PC-9 (cell line): ENCODE results near the gene TAF3.

Experiments
- CTCF ChIP-seq: fragments of 200-600 bp; sonication (generic); conservative IDR thresholded peaks from 2 replicates; pipeline ENCODE4 v1.6.1; 2017; ENCODE audit warnings: mixed run types, antibody characterized with exemption, mild to moderate bottlenecking, moderate library complexity
- EZH2 ChIP-seq: fragments of 200-600 bp; sonication (generic); IDR thresholded peaks from 2 replicates; pipeline ENCODE4 v1.8.0; 2017; ENCODE audit warnings: antibody characterized with exemption, low read depth

GRCh38 chr10:8033812-8034465 is 215.6 kb downstream of the TAF3 start:
- TF ChIP-seq CTCF = no peak
- no peak for TF ChIP-seq EZH2
